Suppressor macrophage treated with lipopolysaccharide for 4 hours (primary cell): ENCODE measurements around the gene GAREM1.
"Not testable (repeated sequence)": the region's sequence is repeated elsewhere in the genome, so short reads cannot be mapped to it uniquely, and the experiment has no call there.

Experiments
- DNase-seq: peaks from one replicate; pipeline ENCODE4 v3.0.0-alpha.2; 2020

Gene GAREM1

DNA sequence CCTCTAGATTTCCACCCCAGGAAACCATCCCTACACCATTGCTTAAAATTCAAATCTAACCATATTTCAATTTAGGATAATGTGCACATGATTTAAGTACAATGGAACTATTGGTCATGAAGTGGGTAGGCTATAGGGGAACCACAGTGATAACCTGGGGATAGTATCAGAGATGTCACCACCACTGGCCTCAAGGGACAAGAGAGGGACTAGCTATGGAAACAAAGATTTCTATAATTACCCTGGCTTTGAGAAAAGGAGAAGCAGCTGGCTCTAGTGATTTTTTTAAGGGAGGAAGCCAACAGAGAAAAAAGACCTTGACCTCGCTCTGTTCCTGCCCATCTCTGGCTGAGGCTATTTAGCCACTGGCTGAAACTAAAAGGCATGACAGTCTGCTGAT is 148.9 kb downstream of the GAREM1 start:
- DNase-seq: no peak

DNA sequence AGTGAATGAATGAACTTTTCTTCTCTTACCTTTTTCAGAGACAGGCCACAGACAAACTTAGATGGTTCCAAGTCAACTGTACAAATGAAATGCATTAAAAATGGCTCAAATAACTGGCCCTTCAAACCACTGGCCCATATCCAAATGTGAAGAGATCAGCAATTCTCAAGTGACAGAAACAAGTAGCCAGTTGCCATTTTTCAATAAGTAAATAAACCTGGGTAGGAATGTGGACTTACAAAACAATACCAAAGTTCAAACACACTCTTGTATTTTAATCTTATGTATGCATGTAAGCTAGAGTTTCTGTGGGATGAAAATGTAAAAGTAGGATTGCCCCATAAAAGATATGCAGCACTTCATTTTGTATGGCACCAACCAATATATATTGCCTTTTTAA is 151.6 kb downstream of the GAREM1 start:
- DNase-seq: no peak

DNA sequence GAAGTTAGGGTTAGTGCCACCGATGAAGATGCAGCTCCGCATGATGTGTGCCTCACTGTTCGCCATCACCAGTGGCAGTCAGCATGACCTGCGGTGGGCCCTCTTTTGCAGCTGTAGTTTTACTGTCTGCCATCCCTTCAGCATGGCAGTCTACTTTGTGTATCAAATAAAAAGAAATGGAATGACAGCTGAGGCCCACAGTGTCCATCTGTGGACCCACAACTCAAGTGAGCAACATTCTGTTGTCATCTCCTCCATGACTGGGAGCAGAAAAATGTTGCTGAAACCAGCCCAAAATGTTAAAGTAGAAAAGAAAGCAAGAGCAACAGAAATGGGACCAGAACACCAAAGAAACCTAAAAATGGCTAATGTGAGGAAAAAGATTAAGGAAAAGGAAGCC is 152.1 kb downstream of the GAREM1 start:
- no peak for DNase-seq

DNA sequence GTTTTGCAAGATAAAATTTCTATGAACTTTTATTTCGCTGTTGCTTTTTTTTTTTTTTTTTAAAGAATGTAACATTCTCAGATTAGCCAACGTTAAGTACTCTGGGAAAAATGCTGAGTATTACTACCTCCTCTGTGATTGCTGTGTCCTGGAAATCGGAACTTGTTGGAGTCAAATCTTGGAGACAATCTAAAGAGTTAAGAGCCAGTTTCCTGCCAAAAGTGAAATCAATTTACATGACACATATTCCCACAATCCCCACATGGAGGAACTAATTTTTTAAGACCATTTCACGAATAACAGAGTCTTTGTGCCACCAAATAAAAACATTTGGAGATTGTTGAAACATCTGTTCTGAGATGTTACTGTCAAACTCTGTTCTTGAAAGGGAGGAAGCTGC is 153.0 kb downstream of the GAREM1 start:
- DNase-seq: no peak

DNA sequence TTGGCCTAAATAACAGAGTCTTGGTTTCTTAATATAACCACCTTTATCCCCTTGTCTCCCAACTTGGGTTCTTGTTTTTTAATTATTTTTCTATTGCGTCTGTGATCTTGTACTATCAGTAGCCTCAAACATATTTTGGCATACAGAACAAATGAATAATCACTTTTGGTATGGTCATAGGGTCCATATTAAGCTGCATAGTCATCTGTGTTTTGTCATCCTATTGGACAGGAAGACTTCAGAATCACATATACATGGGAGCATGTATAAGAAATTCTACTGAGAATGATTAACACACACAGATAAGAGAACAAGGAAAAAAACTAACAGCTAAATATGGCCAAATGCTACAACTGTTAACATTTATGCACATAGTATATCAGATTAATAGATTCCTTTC is 154.8 kb downstream of the GAREM1 start:
- DNase-seq: no peak

DNA sequence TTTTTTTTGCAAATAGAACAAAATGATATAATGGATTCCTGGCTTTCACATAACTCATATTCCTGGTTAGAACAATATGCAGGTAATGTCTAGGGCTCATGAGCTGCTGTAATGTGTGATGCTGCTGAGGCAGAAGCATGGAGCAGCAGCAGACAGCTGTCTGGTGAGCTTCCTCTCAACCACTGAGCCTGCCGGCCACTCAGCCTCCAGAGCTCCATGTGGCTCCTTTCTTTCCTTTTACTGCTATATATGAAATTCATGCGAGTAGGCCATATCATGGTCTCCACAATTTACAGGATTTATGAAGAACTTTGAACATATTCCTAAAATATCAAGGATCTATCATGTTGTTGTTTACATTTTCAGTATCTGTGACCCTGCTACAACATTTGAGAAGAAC is 159.9 kb downstream of the GAREM1 start:
- no peak for DNase-seq

DNA sequence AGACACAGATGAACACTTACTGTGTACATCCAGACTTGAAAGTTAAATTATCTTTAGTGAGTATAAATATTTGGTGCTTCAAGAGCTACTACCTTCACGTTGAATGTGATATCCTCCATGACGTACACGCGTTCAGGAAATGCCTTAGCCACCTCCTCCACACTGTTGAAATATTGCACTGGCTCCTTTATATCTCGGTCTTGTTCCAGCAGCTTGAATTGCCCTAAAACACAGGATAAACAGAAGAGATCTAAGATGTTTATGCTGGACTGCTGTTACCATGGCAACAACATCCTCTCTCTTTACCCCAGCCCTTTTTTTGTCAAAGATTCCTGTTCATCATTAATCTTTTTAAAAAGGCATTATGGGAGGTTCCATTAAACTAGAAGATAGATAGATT is 160.6 kb downstream of the GAREM1 start:
- DNase-seq: no peak

- DNase-seq: peak; percentile 4
Observed at GRCh38 chr18:32308493-32309120, 162.1 kb downstream of the GAREM1 start.

- no peak for DNase-seq
Observed at GRCh38 chr18:32303400-32303799, 167.3 kb downstream of the GAREM1 start.

DNA sequence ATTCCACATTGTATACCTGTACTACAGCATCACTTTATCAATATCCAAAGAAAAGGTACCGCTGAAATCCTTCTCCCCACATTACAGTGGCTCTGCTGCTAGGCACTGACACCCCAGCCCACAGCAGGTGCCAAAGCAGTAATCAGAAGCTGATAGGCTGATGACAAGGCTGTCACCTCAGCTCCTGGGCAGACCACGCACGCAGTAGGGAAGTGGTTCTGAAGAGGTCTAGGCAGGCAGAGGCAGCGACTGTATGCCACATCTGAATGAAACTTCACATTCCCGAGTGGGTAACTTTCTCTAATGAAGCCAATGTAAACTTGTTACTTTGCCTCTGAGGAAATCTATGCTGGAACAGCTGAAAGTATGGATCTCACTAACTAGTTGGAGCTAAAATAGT is 167.9 kb downstream of the GAREM1 start:
- DNase-seq: no peak

DNA sequence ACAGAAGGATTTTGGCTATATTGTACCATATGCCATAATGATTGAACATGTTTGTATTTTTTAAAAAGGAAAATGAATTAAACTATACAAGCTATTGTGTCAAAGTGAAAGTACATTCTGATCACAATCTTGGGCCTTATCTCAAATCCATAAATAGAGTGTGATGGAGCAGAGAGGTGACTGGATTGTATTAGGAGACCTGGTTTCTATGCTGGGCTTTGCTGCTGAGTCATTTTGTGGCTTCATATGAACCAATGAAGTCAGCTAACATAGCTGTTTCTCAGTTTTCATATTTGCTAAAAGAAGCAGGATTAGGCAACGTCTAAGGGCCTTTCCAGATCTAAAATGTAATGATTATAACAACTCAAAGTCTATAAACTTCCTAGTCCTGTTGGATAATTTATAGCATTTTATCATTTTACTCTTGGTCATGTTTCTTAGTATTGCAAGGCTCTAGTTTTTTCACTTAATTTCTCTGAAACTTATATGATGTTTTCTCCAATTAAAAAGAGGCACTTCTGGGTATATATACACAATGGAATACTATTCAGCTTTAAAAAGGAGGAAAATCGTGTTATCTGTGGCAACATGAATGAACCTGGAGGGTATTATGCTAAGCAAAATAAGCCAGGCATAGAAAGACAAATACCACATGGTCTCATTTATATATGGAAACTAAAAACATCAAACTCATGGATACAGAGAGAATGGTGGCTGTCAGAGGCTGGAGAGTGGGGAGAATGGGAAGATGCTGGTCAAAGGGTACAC is 168.5 kb downstream of the GAREM1 start:
- peak; percentile 19 for DNase-seq

DNA sequence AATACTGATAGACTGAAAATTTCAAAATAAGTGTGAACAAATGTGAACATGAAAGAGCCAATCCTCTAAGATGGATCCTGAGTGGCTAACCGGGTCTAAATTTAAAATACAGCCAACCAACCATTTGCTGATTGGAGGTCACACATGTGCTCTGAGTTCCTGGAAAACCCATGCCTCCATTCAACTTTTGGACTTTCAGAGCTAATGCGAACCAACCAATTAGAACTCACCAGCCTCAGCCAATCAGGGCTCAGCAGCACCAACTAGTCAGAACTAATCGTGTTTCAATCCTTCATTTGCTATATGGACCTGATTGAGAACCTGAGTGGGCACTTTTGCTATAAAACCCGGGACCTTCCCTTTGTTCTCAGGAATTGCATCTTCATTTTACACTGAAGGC is 169.3 kb downstream of the GAREM1 start:
- no peak for DNase-seq

GRCh38 chr18:32300914-32301313 is 169.8 kb downstream of the GAREM1 start:
- DNase-seq: no peak

DNA sequence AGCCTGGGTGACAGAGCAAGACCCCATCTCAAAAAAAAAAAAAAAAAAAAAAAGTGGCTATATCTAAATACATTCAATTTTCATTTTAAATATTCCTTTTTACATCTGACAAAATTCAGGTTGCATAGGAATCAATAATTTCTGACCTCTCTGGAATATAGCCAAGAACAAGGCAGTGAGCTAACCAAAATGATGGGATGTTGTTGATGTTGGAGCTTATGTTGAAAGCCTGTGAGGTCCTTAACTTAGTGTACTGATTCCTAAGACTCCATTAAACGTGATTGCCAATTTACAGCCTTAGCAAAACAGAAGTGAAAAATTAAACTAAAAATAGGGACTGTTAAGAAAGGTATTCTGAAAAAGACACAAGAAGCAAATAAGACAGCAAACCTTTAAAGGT is 171.2 kb downstream of the GAREM1 start:
- DNase-seq: no peak

- no peak for DNase-seq
Observed at GRCh38 chr18:32298171-32298667, 172.5 kb downstream of the GAREM1 start.

DNA sequence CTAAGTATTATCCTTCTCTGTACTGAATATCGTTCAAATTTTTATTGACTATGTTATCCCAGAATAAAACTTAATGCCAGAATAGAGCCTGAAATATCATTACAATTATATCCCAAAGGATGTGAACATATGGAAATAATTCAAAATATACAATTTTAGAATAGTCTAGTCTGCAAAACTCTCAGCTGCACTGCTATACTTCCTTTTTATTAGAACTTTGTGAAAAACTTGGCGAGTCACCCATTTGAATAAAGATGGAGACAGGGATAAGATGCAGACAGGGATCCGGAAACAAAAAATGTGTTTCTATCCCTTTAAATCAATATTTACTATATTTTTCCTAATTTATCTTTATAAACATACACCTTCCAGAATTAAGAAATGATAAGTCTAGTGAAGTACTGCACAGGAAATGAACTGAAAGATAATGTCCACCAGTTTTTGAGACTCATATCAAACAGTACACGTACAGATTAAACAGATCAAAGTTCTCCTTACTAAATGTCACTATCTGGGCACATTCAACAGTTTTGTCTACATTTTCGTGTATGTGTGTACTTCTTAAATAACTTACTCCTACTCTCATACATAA is 173.0 kb downstream of the GAREM1 start:
- no peak for DNase-seq

GRCh38 chr18:32296851-32297250 is 173.8 kb downstream of the GAREM1 start:
- DNase-seq: no peak

- no peak for DNase-seq
Observed at GRCh38 chr18:32295604-32296003, 175.1 kb downstream of the GAREM1 start.

GRCh38 chr18:32293107-32293506 is 177.6 kb downstream of the GAREM1 start:
- DNase-seq: no peak

DNA sequence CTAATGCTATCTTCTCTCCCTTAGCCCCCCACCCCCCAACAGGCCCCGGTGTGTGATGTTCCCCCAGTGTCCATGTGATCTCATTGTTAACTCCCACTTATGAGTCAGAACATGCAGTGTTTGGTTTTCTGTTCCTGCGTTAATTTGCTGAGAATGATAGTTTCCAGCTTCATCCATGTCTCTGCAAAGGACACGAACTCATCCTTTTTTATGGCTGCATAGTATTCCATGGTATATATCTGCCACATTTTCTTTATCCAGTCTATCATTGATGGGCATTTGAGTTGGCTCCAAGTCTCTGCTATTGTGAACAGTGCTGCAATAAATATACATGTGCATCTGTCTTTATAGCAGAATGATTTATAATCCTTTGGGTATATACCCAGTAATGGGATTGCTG is 179.1 kb downstream of the GAREM1 start:
- DNase-seq: not testable (repeated sequence)

DNA sequence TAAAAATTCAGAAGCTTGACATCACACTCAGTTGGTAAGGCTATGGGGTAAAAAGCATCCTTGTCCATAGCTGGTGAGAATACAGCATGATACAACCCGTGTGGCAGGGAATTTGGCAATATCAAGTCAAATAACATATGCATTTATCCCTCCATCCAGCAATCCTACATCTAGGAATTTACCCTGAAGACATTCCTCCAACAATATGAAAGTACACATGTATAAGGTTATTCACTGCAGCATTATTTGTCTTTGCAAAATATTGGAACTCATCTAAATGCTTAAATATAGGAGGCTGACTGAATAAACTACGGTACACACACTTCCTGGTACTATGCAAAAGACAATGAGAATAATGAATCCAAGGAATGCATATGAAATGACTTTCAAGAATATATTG is 179.9 kb downstream of the GAREM1 start:
- no peak for DNase-seq

DNA sequence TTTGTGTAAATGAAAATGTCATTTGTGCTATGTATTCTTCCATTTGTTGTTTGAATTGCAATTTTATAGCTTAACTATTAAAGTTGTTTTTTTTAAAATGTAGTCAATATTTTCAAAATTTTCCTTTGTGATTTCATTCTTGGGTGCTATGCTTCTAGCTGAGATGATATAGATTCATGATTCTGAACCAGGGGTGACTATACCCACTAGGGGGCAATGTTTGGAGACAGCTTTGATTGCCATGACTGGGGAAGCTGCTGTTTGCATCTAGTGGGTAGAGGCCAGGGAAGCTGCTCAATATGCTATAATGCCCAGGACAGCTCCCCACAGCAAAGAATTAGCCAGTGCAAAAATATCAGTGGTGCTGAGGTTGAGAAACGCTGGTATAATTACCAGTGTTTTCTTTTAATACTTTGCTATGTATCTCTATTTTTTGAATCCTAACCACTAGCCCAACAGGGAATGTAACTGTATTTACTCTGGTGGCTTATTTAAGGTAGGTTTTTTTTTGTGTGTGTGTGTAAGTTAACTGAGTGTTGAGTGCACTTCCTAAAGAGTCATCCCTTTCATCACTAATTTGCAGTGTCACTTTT is 181.1 kb downstream of the GAREM1 start:
- DNase-seq: peak; percentile 65

DNA sequence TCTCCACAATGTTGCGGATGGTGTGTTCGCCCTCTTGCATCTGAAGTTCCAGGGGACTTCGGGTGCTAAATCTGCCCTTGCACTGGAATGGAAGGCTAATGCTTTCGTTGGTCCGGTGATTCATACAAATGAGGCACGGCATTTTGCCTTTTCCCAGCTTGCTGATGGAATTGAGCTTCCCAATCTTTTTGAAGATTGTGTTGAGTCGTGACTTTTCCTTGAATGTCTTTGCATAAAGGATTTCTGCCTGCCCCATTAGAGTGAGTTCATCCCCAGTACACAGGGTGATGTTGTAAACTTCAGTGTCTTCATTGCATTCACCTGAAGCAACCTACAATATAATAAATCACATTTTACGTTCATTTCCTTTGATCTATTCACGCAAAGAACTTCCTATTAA is 182.8 kb downstream of the GAREM1 start:
- no peak for DNase-seq

GRCh38 chr18:32287249-32287648 is 183.4 kb downstream of the GAREM1 start:
- DNase-seq: no peak
